ENCODE measurements around the gene WRAP73. TPM values are rescaled to one million over a fixed set of nuclear protein-coding genes. Genes with fewer than 3 reads are reported as not detected.

The WRAP73 gene
- total RNA-seq, 1 donor, result 10.0 TPM

DNA sequence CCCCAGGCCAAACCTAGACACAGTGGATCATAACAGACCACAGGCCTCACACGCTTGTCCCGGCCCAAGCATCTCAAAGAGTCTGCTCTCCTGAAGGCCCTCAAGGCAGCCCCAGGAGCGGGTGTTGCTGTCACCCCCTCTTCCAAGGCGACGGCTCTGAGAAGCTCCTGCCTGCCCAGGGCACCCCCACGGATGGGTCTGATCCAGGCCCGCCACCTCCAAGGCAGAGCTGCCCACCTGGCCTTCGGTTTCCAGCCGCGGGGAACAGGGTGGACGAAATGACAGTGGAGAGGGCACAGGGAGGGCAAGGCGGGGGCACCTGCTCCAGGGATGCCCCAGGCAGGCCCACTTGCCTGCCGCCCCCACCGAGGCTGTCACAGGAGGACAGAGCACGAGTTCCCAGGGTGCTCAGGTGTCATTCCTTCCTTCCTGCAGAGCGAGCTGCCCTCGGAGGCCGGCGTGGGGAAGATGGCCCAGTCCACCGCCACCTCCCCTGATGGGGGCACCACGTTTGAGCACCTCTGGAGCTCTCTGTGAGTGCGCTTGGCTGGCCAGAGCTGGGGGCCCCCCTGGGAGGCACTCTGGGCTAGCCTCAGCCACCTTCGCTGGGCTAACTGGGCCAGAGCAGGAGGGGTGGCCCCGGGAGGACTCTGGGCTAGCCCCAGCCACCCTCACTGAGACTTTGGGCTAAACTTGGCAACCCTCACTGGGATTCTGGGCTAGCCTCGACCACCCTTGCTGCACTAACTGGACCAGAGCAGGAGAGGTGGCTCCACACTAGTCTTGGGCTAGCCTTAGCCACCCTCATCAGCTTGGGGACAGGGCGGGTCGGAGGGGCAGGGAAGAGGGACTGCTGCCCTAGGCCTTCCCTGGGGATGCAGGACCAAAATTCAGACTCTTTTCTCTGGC, 32.2 kb upstream of the WRAP73 start:
- TF ChIP-seq, protein P1, sequence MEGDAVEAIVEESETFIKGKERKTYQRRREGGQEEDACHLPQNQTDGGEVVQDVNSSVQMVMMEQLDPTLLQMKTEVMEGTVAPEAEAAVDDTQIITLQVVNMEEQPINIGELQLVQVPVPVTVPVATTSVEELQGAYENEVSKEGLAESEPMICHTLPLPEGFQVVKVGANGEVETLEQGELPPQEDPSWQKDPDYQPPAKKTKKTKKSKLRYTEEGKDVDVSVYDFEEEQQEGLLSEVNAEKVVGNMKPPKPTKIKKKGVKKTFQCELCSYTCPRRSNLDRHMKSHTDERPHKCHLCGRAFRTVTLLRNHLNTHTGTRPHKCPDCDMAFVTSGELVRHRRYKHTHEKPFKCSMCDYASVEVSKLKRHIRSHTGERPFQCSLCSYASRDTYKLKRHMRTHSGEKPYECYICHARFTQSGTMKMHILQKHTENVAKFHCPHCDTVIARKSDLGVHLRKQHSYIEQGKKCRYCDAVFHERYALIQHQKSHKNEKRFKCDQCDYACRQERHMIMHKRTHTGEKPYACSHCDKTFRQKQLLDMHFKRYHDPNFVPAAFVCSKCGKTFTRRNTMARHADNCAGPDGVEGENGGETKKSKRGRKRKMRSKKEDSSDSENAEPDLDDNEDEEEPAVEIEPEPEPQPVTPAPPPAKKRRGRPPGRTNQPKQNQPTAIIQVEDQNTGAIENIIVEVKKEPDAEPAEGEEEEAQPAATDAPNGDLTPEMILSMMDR (IDR thresholded peaks at IDR 0.05; ENCODE audit: insufficient read depth, low read length), result no peak

DNA sequence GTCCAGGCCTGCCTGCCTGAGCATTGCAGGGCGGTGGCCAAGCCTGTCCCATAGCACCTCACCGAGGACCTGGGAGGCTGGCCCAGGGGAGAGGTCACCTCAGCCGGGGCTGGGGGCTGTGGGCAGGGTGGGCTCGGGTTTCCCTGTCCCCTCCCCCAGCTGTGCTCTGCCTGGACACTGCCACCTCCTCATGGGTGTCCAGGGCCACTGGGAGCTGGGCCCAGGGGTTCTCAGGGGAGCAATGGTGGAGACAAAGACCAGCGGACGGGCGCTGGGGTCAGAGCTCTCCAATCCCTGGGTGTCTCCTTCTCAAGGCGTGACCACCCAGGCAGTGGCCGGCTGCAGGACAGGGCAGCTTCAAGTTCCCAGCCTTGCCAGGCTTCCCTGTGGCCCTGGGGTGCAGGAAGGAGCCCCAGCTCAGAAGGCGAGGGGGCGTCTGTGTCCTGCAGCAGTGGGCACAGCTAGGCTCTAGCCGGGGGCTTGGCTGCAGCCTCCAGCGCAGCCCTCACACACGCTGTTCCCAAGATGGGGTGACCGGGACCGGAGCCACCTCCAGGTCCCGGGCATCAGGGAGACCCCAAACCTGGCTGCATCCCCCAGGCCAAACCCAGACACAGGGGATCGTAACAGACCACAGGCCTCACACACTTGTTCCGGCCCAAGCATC, 31.5 kb upstream of the WRAP73 start:
- no peak overlapping the region for H3K4me3 ChIP-seq (ENCODE audit: low read depth, low read length)
- TF ChIP-seq, protein P1 (IDR thresholded peaks at IDR 0.05; ENCODE audit: insufficient read depth, low read length), result no peak
- DNase-seq (ENCODE audit: low read depth), result no peak

More for the DNA sequence above, 32.2 kb upstream of the WRAP73 start:
- DNase-seq (ENCODE audit: low read depth), result no peak
- no peak overlapping the region for H3K4me3 ChIP-seq (ENCODE audit: low read depth, low read length)

DNA sequence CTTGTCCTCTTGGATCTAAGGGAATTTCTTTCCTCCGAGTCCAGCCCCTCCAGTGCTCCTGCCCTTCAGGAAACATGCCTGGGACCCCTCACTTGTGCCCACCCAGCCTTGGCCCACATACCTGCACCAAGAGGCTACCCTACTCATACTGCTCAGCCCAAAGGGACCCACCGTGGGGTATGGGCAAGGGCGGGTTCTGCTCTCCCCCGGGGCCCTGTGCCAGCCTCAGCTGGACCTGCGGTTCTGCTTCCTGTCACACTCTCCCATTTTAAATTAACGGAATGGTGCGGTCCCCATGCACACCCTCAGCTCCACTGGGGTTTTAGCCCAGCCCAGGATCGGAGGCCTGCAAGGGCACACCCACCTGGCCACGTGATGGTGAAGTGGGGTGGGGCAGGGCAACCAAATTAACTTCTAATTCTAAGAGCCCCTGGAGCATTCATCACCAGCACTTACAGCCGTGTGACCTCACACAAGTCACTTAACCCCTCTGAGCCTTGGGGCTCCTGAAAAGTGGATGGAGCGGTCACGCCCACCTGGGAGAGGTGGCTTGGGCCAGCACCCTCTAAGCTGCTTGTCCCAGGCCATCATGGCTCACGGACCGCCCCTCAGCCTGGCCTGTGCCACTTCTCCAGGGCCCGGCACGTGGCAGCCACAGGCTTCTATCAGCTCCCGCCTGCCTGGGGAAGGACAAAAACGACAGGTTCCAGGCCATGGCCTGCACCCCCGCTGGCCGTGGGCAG, 30.8 kb upstream of the WRAP73 start:
- DNase-seq (ENCODE audit: low read depth), result no peak
- no peak overlapping the region for H3K4me3 ChIP-seq (ENCODE audit: low read depth, low read length)
- TF ChIP-seq, protein P1 (IDR thresholded peaks at IDR 0.05; ENCODE audit: insufficient read depth, low read length), result no peak

DNA sequence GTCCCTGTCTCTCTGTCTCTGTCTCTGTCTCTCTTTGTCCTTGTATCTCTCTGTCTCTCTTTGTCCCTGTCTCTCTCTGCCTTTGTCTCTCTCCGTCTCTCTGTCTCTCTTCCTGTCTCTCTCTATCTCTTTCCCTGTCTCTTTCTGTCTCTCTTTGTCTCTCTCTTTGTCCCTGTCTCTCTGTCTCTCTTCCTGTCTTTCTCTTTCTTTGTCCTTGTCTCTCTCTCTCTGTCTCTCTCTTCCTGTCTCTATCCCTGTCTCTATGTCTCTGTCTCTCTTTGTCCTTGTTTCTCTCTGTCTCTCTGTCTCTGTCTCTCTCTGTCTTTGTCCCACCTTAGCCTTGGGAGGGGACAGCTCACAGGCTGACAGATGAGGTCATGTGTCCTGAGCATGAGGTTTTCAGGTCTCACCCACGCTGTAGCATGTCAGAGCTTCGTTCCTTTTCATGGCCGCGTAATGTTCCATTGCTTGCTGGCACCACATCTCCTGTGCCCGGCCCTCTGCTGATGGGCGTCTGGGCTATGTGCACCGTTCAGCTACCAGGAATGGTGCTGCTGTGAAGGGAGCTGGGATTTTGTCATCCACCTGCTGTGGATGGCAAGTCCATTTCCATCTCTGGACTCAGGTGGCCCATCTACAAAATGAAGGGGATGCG, 30.0 kb upstream of the WRAP73 start:
- H3K4me3 ChIP-seq (ENCODE audit: low read depth, low read length), result no peak overlapping the region
- TF ChIP-seq, protein P1 (IDR thresholded peaks at IDR 0.05; ENCODE audit: insufficient read depth, low read length), result no peak
- DNase-seq (ENCODE audit: low read depth), result no peak

DNA sequence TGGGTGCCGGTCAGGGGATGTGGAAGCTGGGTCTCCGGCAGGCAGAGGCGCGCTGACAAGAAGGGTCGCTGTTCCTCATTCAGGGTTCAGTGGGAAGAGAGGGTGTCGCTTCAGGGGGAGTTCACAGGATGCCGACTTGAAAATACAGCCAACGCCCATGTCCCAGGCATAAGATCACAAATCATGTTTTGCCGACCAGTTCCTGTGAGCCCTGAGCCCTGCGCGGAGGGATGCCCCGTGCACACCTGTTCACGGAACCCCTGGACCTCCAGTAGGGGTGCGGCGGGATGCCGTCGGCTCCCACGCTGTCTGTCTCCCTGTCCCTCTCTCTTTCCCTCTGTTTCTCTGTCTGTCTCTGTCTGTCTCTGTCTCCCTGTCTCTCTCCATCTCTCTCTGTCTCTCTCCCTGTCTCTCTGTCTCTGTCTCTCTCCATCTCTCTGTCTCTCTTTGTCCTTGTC, 29.2 kb upstream of the WRAP73 start:
- H3K4me3 ChIP-seq (ENCODE audit: low read depth, low read length), result no peak overlapping the region
- DNase-seq (ENCODE audit: low read depth), result no peak
- TF ChIP-seq, protein P1 (IDR thresholded peaks at IDR 0.05; ENCODE audit: insufficient read depth, low read length), result no peak

Data from fibroblast of the aortic adventitia (primary cell).